Measurements from ENCODE around the gene RRAGD.
A peak's percentile ranks its signal among the peaks of the same experiment; 100 is the strongest.
"Not testable (repeated sequence)": the region's sequence is repeated elsewhere in the genome, so short reads cannot be mapped to it uniquely, and the experiment has no call there.

RRAGD gene

DNA sequence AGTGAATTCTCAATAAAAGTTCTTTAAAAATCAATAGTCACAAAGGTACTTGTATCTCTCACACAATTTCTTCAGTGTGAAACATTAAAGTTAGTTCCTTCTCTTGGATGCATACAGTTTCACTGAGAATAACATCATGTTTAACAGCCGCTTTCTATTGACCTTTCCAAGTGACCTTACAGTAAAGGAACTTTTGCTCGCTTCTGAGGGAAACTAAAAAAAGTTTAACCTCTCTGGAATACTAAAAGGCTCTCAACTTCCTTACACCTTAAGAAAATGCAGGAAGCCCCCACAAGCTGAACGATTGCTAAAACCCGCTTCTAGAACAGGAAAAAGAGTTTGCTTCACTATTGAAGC, 1.3 kb downstream of the RRAGD start:
- DNase-seq: no peak

DNA sequence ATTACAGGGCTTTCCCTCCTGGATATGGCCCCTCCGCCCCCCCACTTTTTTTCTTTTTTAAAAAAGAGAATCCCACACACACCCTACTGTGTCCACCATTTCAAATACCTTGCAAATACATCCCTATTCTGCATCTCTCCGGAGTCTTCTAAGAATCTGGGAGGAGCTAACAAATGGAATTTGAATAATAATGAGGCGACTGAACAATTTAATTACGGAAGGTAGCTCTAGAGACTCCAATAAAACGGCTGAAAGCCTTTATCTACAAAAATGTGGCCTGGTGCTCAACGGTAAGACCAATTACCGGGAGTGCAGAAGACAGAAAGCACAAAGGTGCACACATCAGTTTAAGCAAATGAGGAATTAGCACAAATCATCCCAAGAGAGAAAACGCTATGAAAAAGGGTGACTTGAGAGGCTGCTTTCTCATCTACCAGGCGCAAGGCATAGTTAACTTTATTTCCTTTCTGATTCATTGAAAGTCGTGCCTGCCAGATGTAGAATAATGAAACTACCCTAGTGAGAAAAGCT, 1.8 kb downstream of the RRAGD start:
- no peak for DNase-seq

DNA sequence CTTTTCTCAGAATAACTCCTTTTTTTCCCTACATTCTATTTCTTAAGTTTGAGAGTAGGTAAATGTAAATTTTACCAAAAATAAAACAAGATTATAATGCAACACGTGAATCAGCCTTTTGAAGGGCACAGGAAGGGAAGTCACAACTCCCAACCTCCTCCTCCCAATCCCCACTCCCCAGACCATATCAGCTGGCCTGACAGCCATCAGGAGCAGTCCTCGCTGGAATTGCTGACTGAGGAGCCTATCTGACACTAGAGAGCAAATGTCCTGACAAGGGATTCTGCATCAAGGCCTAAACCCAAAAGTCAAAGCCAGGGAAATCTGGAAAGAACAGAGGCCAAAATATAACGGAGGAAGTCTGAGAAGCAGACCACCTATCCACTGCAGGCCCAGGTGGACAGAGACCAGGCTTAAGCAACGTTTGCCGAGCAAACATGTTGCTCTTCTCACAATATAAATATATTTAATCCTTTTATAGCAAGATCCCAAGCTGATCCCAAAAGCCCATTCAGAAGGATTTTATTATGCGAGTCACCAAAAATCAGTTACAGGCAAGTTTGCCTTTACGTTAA, 2.5 kb downstream of the RRAGD start:
- no peak for DNase-seq

GRCh38 chr6:89406141-89406540, 5.9 kb downstream of the RRAGD start:
- no peak for DNase-seq

DNA sequence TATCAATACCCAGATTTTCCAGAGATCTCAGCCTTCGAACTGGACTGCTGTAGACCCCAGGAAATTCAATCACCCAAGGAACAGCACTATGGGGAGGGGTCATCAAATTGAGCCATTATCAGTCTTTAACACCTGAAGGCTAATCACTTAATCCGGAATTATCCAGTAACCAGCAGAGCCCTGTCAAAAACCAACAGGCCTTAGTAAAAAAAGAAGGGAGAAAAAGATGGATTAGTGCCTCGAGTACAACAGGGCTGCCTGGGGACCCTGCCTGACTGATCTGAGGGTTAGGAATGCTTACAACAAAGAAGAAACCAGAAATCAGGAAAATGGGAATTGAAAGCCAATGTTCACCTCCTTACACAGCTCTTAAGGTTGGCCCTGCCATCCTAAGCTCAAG, 7.6 kb downstream of the RRAGD start:
- DNase-seq: no peak

- DNase-seq: no peak
These were observed 9.3 kb downstream of the RRAGD start for GRCh38 chr6:89402776-89403175.

DNA sequence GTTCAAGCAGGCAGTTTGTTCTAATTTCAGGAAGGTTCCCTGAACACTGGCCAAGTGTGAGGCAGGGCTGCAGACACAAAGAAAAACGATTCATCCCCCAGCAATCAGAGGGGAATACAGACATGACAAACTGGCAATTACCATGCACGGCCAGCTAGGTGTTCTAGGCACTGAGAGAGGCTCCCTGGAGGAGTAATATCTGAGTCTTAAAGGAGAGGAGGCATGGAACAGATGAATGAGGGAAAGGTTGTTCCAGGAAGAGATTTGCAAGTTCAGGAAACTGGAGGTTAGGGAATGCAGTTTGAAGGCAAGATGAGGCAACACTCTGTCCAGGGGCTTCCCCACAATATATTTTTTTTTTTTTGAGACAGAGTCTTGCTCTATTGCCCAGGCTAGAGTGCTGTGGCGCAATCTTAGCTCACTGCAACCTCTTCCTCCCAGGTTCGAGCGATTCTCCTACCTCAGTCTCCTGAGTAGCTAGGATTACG, 11.1 kb downstream of the RRAGD start:
- DNase-seq: no peak

- DNase-seq: no peak
These were observed 12.0 kb downstream of the RRAGD start for GRCh38 chr6:89400050-89400449.

DNA sequence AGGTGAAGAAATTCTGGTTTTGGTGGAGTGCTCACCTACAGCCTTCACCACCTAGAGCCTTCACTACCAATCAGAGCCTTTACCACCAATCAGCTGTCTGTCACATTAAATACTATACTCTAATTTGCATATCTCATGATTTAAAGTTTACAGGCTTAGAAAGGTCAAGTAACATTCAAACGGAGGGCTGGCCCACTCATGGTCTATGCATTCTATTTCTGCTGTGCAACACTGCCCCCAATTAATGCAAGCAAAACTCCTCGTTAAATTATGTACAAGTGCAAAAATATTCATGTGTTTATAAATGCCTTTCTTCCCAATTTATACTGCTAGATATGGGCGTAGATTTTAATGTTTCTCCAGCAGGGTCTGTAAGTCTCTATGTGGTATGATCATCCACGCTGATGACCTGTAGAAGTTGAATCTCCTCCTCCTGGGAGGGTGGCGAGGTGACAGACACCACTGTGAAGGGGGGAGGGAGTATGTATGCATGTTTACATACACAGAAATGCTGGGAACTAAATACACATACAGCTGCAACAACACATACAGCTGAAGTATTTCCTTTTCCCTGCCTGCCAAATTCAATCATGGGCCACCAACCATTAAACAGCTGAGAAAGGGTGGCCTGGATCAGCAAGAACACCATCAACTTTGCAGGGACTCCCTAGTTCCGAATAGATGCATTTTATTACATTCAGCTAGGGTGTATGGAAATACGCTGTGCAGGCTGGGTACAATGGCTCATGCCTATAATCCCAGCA, 13.1 kb downstream of the RRAGD start:
- no peak for DNase-seq

GRCh38 chr6:89397884-89398283, 14.2 kb downstream of the RRAGD start:
- not testable (repeated sequence) for DNase-seq

DNA sequence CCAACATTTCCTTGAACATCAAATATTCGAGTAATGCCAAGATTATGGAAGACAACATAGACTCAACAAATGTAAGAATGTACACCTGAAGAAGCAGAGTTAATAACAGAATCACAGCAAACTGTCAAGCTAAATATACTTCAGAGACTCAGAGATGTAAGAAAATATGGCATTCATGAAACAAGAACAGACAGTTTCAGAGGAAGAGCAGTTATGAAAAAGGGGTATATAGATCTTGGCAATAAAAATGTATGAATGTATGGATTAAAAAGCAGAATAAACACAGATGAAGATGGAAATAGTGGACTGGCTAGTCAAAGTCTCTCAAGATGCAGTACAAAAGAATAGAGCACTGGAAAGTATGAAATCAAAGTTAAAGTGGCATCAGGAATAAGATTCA, 18.4 kb downstream of the RRAGD start:
- no peak for DNase-seq

DNA sequence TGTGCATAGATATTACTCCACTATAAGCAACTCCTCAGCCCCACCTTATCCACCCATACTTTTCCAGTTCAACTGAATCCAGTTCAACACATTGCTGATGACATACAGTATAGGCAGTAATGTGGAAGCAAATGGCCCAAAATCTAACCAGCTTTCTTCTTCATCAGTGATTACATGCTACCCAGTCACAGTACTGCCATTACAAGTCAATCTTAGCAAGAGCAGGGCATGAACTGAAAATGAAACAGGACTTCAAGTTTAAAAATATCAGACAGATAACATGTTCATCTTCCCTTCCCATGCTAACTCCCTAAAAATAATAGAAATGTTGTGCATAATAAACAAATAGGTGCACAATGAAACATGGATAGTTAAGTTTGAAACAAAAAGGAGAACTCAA, 19.2 kb downstream of the RRAGD start:
- DNase-seq: no peak

- no peak for DNase-seq
These were observed 23.2 kb downstream of the RRAGD start for GRCh38 chr6:89388846-89389245.

- no peak for DNase-seq
These were observed 24.4 kb downstream of the RRAGD start for GRCh38 chr6:89387516-89388201.

- DNase-seq: no peak
These were observed 25.1 kb downstream of the RRAGD start for GRCh38 chr6:89386917-89387491.

- DNase-seq: no peak
These were observed 26.2 kb downstream of the RRAGD start for GRCh38 chr6:89385846-89386245.

GRCh38 chr6:89385156-89385667, 26.9 kb downstream of the RRAGD start:
- peak; percentile 14 for DNase-seq

- no peak for DNase-seq
These were observed 31.0 kb downstream of the RRAGD start for GRCh38 chr6:89381031-89381430.

GRCh38 chr6:89379281-89379680, 32.8 kb downstream of the RRAGD start:
- no peak for DNase-seq

DNA sequence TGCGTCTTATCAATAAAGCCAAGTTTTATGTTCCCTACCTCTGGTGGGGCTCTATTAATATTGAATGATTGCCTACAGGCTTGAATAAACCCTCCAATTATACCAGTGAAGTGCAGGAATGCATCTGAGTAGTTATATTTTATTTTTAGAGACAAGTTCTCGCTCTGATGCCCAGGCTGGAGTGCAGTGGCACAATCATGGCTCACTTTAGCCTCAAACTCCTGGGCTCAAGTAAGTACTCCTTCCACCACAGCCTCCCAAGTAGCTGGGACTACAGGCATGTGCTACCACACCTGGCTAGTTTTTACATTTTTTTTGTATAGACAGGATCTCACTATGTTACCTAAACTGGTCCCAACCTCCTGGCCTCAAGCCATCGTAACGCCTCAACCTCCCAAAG, 33.4 kb downstream of the RRAGD start:
- DNase-seq: no peak

- DNase-seq: peak; percentile 80
These were observed 36.4 kb downstream of the RRAGD start for GRCh38 chr6:89375427-89376267.

DNA sequence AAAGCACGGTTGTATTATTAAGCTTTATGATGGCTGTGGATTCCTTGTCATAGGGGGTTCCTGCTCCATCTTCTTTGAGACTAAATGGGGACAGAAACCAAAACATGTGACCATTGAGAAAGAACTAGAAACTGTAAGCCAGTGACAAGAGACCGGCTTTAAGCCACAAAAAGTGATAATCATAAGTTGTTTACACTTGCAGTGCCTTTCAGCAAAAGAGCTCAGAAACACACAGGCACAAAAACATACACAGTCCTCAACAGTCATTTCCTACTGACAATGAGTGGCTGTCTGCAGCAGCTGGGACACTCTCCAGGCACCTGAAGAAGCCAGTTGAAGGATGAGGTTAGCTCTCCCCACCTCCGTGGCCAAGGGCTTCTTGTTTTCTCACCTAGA, 39.6 kb downstream of the RRAGD start:
- peak; percentile 35 for DNase-seq

All from activated CD4-positive, alpha-beta T cell treated with anti-CD3 and anti-CD28 coated beads, Interleukin-2, Interleukin-6, amounts not matched to agents 100 ng/mL and 50 ng/mL, durations not matched to agents 16 hours and 8 hours (primary cell).